Measurements from ENCODE around the gene SLC22A4. TPM values are rescaled to one million over a fixed set of nuclear protein-coding genes. Genes with fewer than 3 reads are reported as not detected.

SLC22A4 gene
- total and polyA plus RNA-seq, 7 donors = 1.1 to 17.5 (median 2.8) TPM

DNA sequence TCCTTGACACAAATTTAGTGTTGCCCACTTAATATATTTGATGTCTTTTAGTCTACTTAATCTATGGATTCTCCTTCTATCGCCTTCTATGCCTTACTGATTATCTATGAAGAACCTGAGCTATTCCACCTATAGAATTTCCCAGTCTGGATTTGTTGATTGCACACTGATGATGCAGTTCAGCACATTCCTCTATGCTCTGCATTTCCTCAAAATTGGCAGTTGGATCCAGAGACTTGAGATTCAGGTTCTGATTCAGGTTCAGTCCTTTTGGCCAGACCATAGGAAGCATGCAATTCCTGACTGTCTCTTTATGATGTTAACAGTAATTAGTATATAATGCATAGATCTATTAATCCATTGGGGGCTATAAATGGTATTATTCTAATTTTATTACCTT lies 89.1 kb downstream of the SLC22A4 start:
- intact Hi-C loops (cut with DNase I) = loop anchor here in 1 of 2 donors (5.0 kb wide), 1 partner anchor 34 kb away; no protein-coding TSS in a partner anchor
- no peak for TF ChIP-seq CTCF (IDR thresholded peaks at IDR 0.05)
- no peak overlapping the region for H3K27ac ChIP-seq
- H3K36me3 ChIP-seq (ENCODE audit: insufficient read depth in 1 of 2, low read depth in 1 of 2) = peaks cover 0 to 95% of the 10 kb centered on the region in 2 donors
- ATAC-seq (no peak), DNase-seq (no peak)
- no peak overlapping the region for H3K4me3 ChIP-seq
- 42 to 100% (median 99%) methylated on average over 1 of the region's 1 CpG for WGBS, 3 donors
- peaks cover 33% of the 10 kb centered on the region for H3K4me1 ChIP-seq
- H3K9me3 ChIP-seq = no peaks in the 10 kb centered on the region
- H3K27me3 ChIP-seq (ENCODE audit: insufficient read depth in 3 of 3, low read length in 2 of 3) = no peaks in the 10 kb centered on the region

DNA sequence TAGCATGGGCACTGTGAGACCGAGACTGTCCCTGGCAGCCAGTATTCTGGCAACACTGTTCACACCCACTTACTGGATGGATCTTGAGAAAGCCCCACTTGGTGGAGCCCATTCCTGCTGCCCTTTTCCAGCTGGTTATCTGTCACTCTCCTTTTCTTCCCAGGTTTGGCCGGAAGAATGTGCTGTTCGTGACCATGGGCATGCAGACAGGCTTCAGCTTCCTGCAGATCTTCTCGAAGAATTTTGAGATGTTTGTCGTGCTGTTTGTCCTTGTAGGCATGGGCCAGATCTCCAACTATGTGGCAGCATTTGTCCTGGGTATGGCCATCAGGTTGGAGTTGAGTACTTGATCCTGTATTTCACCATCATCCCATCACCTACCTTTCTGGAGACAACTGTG lies 89.8 kb downstream of the SLC22A4 start:
- WGBS, 3 donors = 82 to 90% (median 85%) methylated on average over 5 of the region's 5 CpGs
- intact Hi-C loops (cut with DNase I) = loop anchor here in 1 of 2 donors (5.0 kb wide), 1 partner anchor 33 kb away; no protein-coding TSS in a partner anchor
- H3K36me3 ChIP-seq (ENCODE audit: insufficient read depth in 1 of 2, low read depth in 1 of 2) = peaks cover 0 to 97% of the 10 kb centered on the region in 2 donors

DNA sequence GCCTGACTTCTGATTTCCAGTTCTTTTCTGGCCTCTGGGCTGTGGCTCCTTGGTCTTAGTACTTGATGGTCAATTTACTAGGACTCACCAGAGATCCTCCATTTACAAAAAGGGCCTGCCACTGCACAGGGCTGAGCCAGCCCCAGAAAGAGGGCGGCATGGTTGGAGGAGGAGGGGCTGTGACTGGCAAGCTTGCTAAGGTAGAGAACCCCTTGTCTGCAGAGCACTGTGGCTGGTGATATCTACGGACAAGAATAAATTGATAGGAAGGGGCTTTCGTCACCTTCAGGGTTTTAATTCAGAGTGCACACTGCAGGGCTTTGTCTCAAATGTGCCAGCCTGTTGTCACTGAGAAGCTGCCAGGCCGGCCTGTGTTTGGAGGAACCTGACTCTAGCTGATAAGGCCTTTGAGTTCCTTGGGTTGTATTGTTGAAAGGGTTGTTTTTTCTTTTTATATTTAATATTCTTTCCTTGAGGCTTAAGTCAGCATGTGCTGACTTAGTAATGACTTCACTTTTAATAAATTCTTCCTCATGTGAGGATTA lies 90.4 kb downstream of the SLC22A4 start:
- H3K36me3 ChIP-seq (ENCODE audit: insufficient read depth in 1 of 2, low read depth in 1 of 2) = peaks cover 0 to 97% of the 10 kb centered on the region in 2 donors
- TF ChIP-seq CTCF (IDR thresholded peaks at IDR 0.05) = no peak
- peaks cover 35% of the 10 kb centered on the region for H3K4me1 ChIP-seq
- no peak overlapping the region for H3K4me3 ChIP-seq
- WGBS, 3 donors = 90 to 95% (median 91%) methylated on average over 4 of the region's 4 CpGs
- H3K27me3 ChIP-seq (ENCODE audit: insufficient read depth in 3 of 3, low read length in 2 of 3) = no peaks in the 10 kb centered on the region
- no peaks in the 10 kb centered on the region for H3K9me3 ChIP-seq
- ATAC-seq = no peak
- no peak overlapping the region for H3K27ac ChIP-seq
- intact Hi-C loops (cut with DNase I) = loop anchor here in 1 of 2 donors (5.0 kb wide), 2 partner anchors 33 to 433 kb away; no protein-coding TSS in a partner anchor
- DNase-seq = no peak

More for the DNA sequence above, 89.8 kb downstream of the SLC22A4 start:
- ATAC-seq (no peak), DNase-seq (no peak)
- H3K9me3 ChIP-seq = no peaks in the 10 kb centered on the region
- no peak overlapping the region for H3K4me3 ChIP-seq
- no peak for TF ChIP-seq CTCF (IDR thresholded peaks at IDR 0.05)
- H3K27ac ChIP-seq = no peak overlapping the region
- no peaks in the 10 kb centered on the region for H3K27me3 ChIP-seq (ENCODE audit: insufficient read depth in 3 of 3, low read length in 2 of 3)
- peaks cover 33% of the 10 kb centered on the region for H3K4me1 ChIP-seq

GRCh38 chr5:132385326-132386105 lies 91.3 kb downstream of the SLC22A4 start:
- no peak overlapping the region for H3K4me3 ChIP-seq
- no peaks in the 10 kb centered on the region for H3K27me3 ChIP-seq (ENCODE audit: insufficient read depth in 3 of 3, low read length in 2 of 3)
- H3K9me3 ChIP-seq = no peaks in the 10 kb centered on the region
- peak; percentile 26 to 58 (median 48) for ATAC-seq
- peaks cover 39% of the 10 kb centered on the region for H3K4me1 ChIP-seq
- H3K27ac ChIP-seq = peak overlapping the region; percentile 33
- DNase-seq = peak in 1 of 2 donors; percentile 45
- TF ChIP-seq CTCF (IDR thresholded peaks at IDR 0.05) = peak; percentile 65
- intact Hi-C loops (cut with DNase I) = loop anchor here in 1 of 2 donors (2.0 to 5.0 kb wide), 2 partner anchors 115 to 432 kb away; no protein-coding TSS in a partner anchor
- peaks cover 0 to 97% of the 10 kb centered on the region in 2 donors for H3K36me3 ChIP-seq (ENCODE audit: insufficient read depth in 1 of 2, low read depth in 1 of 2)
- 28 to 52% (median 33%) methylated on average over 9 of the region's 9 CpGs for WGBS, 3 donors

All from psoas muscle (tissue), 8 donors.